Naive thymus-derived CD4-positive, alpha-beta T cell (primary cell): Measurements from ENCODE around the gene CDKN2AIPNL. TPM values are rescaled to one million over a fixed set of nuclear protein-coding genes. Genes with fewer than 3 reads are reported as not detected.
"Not testable (repeated sequence)": the region's sequence is repeated elsewhere in the genome, so short reads cannot be mapped to it uniquely, and the experiment has no call there.

Experiments used
- ATAC-seq: fragments of 150-1000 bp; cut with Tn5 transposase; 2 replicates; pipeline ENCODE4 v1.10.0; 2021; ENCODE audit warnings: mild to moderate bottlenecking, moderate library complexity
- CTCF ChIA-PET: fragments of 350-600 bp; sonication (Branson Sonifier 250); formaldehyde crosslinking; loops from one replicate; lab custom pipeline; 2021; ENCODE audit warnings: antibody characterized with exemption; lab: Charles Lee
- POLR2A ChIA-PET: fragments of 350-600 bp; sonication (Branson Sonifier 250); formaldehyde crosslinking; loops from one replicate; lab custom pipeline; 2021; ENCODE audit warnings: antibody characterized with exemption, inconsistent platforms; lab: Charles Lee
- DNase-seq, 9 donors: peaks; one replicate each; pipeline versions ENCODE4 v3.0.0 to v3.0.0-alpha.2; 2020 to 2022; ENCODE audit warnings: mixed read lengths in 1 of 9
- H3K27ac ChIP-seq: one replicate; pipeline ENCODE4 v1.7.0; 2013; ENCODE audit warnings: mild to moderate bottlenecking, low read depth, low read length, moderate library complexity
- H3K27me3 ChIP-seq, 2 donors: one replicate each; pipeline ENCODE4 v1.7.0; 2013; ENCODE audit warnings: low read length in 2 of 2, mild to moderate bottlenecking in 2 of 2, moderate library complexity in 2 of 2; ENCODE audit not compliant: control insufficient read depth in 2 of 2, insufficient read depth in 2 of 2
- H3K36me3 ChIP-seq, 3 experiments: 1 replicate in 2 of 3; 2 replicates in 1 of 3; pipeline ENCODE4 v1.7.0; 2013; ENCODE audit warnings: low read length in 3 of 3, mild to moderate bottlenecking in 3 of 3, moderate library complexity in 1 of 3; ENCODE audit not compliant: insufficient read depth in 3 of 3, control insufficient read depth in 2 of 3
- H3K4me1 ChIP-seq, 2 donors: one replicate each; pipeline ENCODE4 v1.7.0; 2013; ENCODE audit warnings: low read length in 2 of 2, mild to moderate bottlenecking in 2 of 2, moderate library complexity in 1 of 2; ENCODE audit not compliant: control insufficient read depth in 2 of 2, insufficient read depth in 2 of 2
- H3K4me3 ChIP-seq: 2 replicates; pipeline ENCODE4 v1.7.0; 2013; ENCODE audit warnings: mild to moderate bottlenecking, low read length
- H3K9me3 ChIP-seq, 3 experiments: 1 replicate in 2 of 3; 2 replicates in 1 of 3; pipeline ENCODE4 v1.7.0; 2013; ENCODE audit warnings: low read length in 3 of 3; ENCODE audit not compliant: control insufficient read depth in 2 of 3
- H3K27ac Mint-ChIP-seq, 9 donors: one replicate each; pipeline ENCODE4 v1.8.0; 2020 to 2022; ENCODE audit warnings: mixed read lengths in 9 of 9, mild to moderate bottlenecking in 8 of 9, moderate library complexity in 5 of 9, inconsistent platforms in 2 of 9
- H3K27me3 Mint-ChIP-seq, 5 donors: one replicate each; pipeline ENCODE4 v1.8.0; 2021 to 2022; ENCODE audit warnings: mixed read lengths in 5 of 5, mild to moderate bottlenecking in 1 of 5
- H3K36me3 Mint-ChIP-seq, 5 donors: one replicate each; pipeline ENCODE4 v1.8.0; 2020 to 2022; ENCODE audit warnings: mixed read lengths in 5 of 5, mild to moderate bottlenecking in 3 of 5, inconsistent platforms in 1 of 5
- H3K4me1 Mint-ChIP-seq, 7 donors: one replicate each; pipeline ENCODE4 v1.8.0; 2020 to 2022; ENCODE audit warnings: mixed read lengths in 7 of 7, mild to moderate bottlenecking in 3 of 7, inconsistent platforms in 1 of 7
- H3K4me3 Mint-ChIP-seq, 10 donors: one replicate each; pipeline ENCODE4 v1.8.0; 2020 to 2022; ENCODE audit warnings: mild to moderate bottlenecking in 10 of 10, mixed read lengths in 10 of 10, moderate library complexity in 6 of 10, inconsistent platforms in 2 of 10
- H3K9me3 Mint-ChIP-seq, 11 donors: one replicate each; pipeline ENCODE4 v1.8.0; 2020 to 2022; ENCODE audit warnings: mixed read lengths in 11 of 11, mild to moderate bottlenecking in 4 of 11, inconsistent platforms in 1 of 11, moderate library complexity in 1 of 11
- intact Hi-C, 2 donors: fragments of 100-400 bp; cut with micrococcal nuclease; formaldehyde crosslinking; loops; one replicate each; pipeline ENCODE4 v1.15.1; 2023
- polyA plus RNA-seq, 2 donors: library from polyadenylated mRNA; unstranded; fragments of 300-500 nt; fragmentation: Illumina TruSeq; gene quantifications; one replicate each; pipeline ENCODE4 v1.2.3, GENCODE V29; 2021
- total RNA-seq, 6 experiments: library from RNA in 5 of 6; stranded (reverse) in 5 of 6; gene quantifications; 1 replicate in 5 of 6; 2 replicates in 1 of 6; pipeline ENCODE4 v1.2.3 and lab custom pipeline; 2021 to 2026

Gene CDKN2AIPNL
- total and polyA plus RNA-seq, 7 experiments from 2014 or later, result 11.5 to 29.1 (median 17.8) TPM

DNA sequence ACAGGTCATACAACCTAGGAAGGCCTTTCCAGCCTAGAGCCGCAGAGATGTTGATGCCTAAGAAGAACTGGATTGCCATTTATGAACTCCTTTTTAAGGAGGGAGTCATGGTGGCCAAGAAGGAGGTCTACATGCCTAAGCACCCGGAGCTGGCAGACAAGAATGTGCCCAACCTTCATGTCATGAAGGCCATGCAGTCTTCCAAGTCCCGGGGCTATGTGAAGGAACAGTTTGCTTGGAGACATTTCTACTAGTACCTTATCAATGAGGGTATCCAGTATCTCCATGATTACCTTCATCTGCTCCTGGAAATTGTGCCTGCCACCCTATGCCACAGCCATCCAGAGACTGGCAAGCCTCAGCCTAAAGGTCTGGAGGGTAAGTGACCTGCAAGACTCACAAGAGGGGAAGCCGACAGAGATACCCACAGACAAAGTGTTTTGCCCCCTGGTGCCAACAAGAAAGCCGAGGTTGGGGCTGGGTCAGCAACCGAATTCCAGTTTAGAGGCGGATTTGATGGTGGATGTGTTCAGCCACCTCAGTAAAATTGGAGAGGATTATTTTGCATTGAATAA is 11.2 kb upstream of the CDKN2AIPNL start:
- H3K4me3 ChIP-seq, result no peak overlapping the region
- H3K27me3 Mint-ChIP-seq, result peaks cover 0 to 6% (median 0%) of the 10 kb centered on the region in 5 donors
- H3K4me3 Mint-ChIP-seq, result no peak overlapping the region
- ChIA-PET POLR2A (interaction anchor here (1.0 kb wide), 1 partner anchor 11 kb away, joined by 3 read pairs; the partner anchor contains the start of gene CDKN2AIPNL), CTCF (no interaction called here)
- H3K9me3 Mint-ChIP-seq, result peaks cover 0 to 2% (median 0%) of the 10 kb centered on the region in 11 donors
- intact Hi-C loops, result no loop called here
- H3K36me3 Mint-ChIP-seq, result peaks cover 0 to 4% (median 0%) of the 10 kb centered on the region in 5 donors
- no peak overlapping the region for H3K27ac ChIP-seq
- no peaks in the 10 kb centered on the region for H3K4me1 ChIP-seq
- H3K36me3 ChIP-seq, result no peaks in the 10 kb centered on the region
- H3K27me3 ChIP-seq, result no peaks in the 10 kb centered on the region
- H3K4me1 Mint-ChIP-seq, result no peaks in the 10 kb centered on the region
- DNase-seq, result no peak
- H3K9me3 ChIP-seq, result no peaks in the 10 kb centered on the region
- no peak overlapping the region for H3K27ac Mint-ChIP-seq
- ATAC-seq, result no peak

DNA sequence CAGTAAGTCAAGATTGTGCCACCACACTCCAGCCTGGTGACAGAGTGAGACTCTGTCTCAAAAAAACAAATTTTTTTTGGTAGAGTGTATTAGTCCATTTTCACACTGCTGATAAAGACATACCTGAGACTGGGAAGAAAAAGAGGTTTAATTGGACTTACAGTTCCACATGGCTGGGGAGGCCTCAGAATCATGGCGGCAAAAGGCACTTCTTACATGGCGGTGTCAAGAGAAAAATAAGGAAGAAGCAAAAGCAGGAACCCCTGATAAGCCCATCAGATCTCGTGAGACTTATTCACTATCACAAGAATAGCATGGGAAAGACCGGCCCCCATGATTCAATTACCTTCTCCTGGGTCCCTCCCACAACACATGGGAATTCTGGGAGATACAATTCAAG is 9.4 kb upstream of the CDKN2AIPNL start:
- ATAC-seq, result not testable (repeated sequence)

DNA sequence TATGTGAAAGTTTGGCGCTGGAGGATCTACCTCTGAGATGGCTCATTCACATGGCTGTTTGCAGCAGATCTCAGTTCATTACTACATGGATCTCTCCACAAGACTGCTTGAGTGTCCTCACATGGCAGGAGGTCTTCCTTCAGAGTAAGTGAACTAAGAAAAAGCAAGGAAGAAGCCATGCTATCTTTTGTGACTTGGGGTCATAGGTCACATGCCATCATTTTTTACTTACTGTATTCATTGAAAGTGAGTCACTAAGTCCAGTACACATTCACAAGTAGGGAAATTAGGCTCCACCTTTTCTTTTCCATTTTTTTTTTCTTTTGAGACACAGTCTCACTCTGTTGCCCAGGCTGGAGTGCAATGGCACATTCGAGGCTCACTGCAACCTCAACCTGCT is 8.7 kb upstream of the CDKN2AIPNL start:
- no peaks in the 10 kb centered on the region for H3K4me1 ChIP-seq
- no peaks in the 10 kb centered on the region for H3K4me1 Mint-ChIP-seq
- peaks cover 0 to 2% (median 0%) of the 10 kb centered on the region in 11 donors for H3K9me3 Mint-ChIP-seq
- ChIA-PET CTCF (interaction anchor here (0.7 kb wide), 1 partner anchor 8 kb away, joined by 3 read pairs; no protein-coding TSS in a partner anchor), POLR2A (no interaction called here)
- H3K4me3 ChIP-seq, result no peak overlapping the region
- intact Hi-C loops, result no loop called here
- no peaks in the 10 kb centered on the region for H3K9me3 ChIP-seq
- H3K36me3 ChIP-seq, result no peaks in the 10 kb centered on the region
- ATAC-seq, result no peak
- no peak overlapping the region for H3K27ac Mint-ChIP-seq
- H3K27me3 ChIP-seq, result no peaks in the 10 kb centered on the region
- H3K27ac ChIP-seq, result no peak overlapping the region
- peaks cover 0 to 4% (median 0%) of the 10 kb centered on the region in 5 donors for H3K36me3 Mint-ChIP-seq
- H3K4me3 Mint-ChIP-seq, result no peak overlapping the region
- peaks cover 0 to 3% (median 0%) of the 10 kb centered on the region in 5 donors for H3K27me3 Mint-ChIP-seq
- DNase-seq, result no peak

More for the DNA sequence above, 9.4 kb upstream of the CDKN2AIPNL start:
- H3K4me3 Mint-ChIP-seq, H3K4me1 ChIP-seq, H3K27me3 ChIP-seq, H3K9me3 Mint-ChIP-seq, H3K9me3 ChIP-seq, H3K36me3 ChIP-seq, intact Hi-C loops, H3K4me3 ChIP-seq, POLR2A ChIA-PET, H3K36me3 Mint-ChIP-seq, H3K27ac ChIP-seq, H3K4me1 Mint-ChIP-seq, DNase-seq, H3K27me3 Mint-ChIP-seq: not testable (repeated sequence)
- CTCF ChIA-PET, result interaction anchor here (0.7 kb wide), 1 partner anchor 9 kb away, joined by 3 read pairs; no protein-coding TSS in a partner anchor
- peak overlapping the region in 1 of 9 donors; percentile 38 for H3K27ac Mint-ChIP-seq

DNA sequence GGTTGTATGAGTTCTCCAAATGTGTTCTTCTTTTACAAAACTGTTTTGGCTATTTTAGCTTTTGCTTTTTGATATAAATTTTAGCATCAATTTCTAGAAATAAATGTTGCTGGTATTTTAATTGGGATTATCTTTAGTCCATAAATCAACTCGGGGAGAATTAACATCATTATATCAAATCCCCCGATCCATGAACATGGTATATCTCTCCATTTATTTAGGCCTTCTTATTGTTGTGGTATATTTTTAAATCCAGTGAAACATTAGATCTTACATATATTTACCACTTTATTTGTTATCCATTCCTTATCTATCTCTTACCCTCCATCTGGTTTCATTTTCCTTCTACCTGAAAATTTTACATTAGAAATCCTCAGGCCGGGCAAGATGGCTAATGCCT is 7.3 kb upstream of the CDKN2AIPNL start:
- peaks cover 0 to under 1% (median 0%) of the 10 kb centered on the region in 7 donors for H3K4me1 Mint-ChIP-seq
- ChIA-PET POLR2A (interaction anchor here (1.1 kb wide), 1 partner anchor 49 kb away, joined by 3 read pairs; no protein-coding TSS in a partner anchor), CTCF (interaction anchor here (1.3 kb wide), 1 partner anchor 168 kb away, joined by 4 read pairs; no protein-coding TSS in a partner anchor)
- intact Hi-C loops, result no loop called here
- peaks cover 0 to 3% (median 0%) of the 10 kb centered on the region in 5 donors for H3K27me3 Mint-ChIP-seq
- no peak overlapping the region for H3K27ac ChIP-seq
- no peaks in the 10 kb centered on the region for H3K36me3 ChIP-seq
- peaks cover 0 to 2% (median 0%) of the 10 kb centered on the region in 11 donors for H3K9me3 Mint-ChIP-seq
- H3K4me3 Mint-ChIP-seq, result no peak overlapping the region
- ATAC-seq, result no peak
- H3K36me3 Mint-ChIP-seq, result peaks cover 0 to 4% (median 0%) of the 10 kb centered on the region in 5 donors
- no peaks in the 10 kb centered on the region for H3K4me1 ChIP-seq
- no peak overlapping the region for H3K27ac Mint-ChIP-seq
- no peaks in the 10 kb centered on the region for H3K9me3 ChIP-seq
- no peaks in the 10 kb centered on the region for H3K27me3 ChIP-seq
- DNase-seq, result no peak
- H3K4me3 ChIP-seq, result no peak overlapping the region

DNA sequence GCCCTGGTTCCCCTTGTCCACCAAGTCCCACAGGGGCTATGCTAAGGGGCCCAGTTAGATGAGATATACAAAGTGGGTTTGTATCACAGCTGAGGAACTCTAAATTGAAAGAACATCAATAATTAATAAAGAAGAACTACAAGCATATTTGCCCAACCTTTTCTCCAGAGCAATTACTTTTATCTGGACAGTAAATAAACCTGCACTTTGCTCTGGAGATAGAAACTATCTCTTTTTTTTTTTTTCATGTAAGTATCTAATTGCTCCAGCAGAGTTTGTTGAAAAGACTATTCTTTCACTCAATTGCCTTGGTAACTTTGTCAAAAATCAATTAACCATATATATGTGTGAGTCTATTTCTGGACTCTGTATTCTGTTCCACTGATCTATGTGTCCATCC is 6.0 kb upstream of the CDKN2AIPNL start:
- Histone ChIP-seq H3K4me3 (no peak overlapping the region), H3K27me3 (no peaks in the 10 kb centered on the region), H3K36me3 (no peaks in the 10 kb centered on the region), H3K27ac (no peak overlapping the region), H3K9me3 (no peaks in the 10 kb centered on the region), H3K4me1 (no peaks in the 10 kb centered on the region)
- intact Hi-C loops, result no loop called here
- Mint-ChIP-seq H3K9me3 (peaks cover 0 to 2% (median 0%) of the 10 kb centered on the region in 11 donors), H3K27ac (no peak overlapping the region), H3K4me3 (no peak overlapping the region), H3K27me3 (peaks cover 0 to 3% (median 0%) of the 10 kb centered on the region in 5 donors), H3K36me3 (peaks cover 0 to 4% (median 0%) of the 10 kb centered on the region in 5 donors), H3K4me1 (peaks cover 0 to 11% (median 0%) of the 10 kb centered on the region in 7 donors)
- ChIA-PET CTCF (interaction anchor here (0.8 to 1.2 kb wide), 2 partner anchors 23 to 38 kb away, joined by 3 read pairs; no protein-coding TSS in a partner anchor), POLR2A (interaction anchor here (0.7 to 1.1 kb wide), 4 partner anchors 10 to 162 kb away, joined by 3 read pairs; partner anchors contain the start of gene JADE2)
- no peak for ATAC-seq
- DNase-seq, result no peak

DNA sequence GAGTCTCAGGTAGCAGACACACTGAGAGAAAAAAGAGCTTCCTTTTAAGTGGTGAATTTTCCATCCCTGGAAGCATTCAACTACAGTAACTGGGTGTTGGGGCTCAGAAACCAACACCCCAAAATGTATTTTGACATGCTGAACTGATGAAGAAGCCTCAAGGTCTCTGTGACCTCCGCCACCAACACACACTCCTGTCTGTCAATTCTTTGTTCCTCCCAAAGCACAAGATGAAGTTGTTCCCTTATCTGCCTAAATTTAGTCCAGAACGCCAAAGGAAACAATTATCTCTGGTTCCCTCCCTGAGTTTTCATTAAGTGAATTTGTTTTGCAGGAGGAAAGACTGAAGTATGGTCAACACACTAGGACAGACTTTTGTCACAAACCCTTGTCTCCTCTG is 1.4 kb upstream of the CDKN2AIPNL start:
- H3K4me3 ChIP-seq, result no peak overlapping the region
- no peaks in the 10 kb centered on the region for H3K27me3 ChIP-seq
- H3K4me1 ChIP-seq, result peaks cover 16 to 23% of the 10 kb centered on the region in 2 donors
- H3K4me1 Mint-ChIP-seq, result peaks cover 20 to 48% (median 34%) of the 10 kb centered on the region in 7 donors
- H3K27ac Mint-ChIP-seq, result peak overlapping the region in 6 of 9 donors; percentile 34 to 91 (median 64)
- H3K4me3 Mint-ChIP-seq, result peak overlapping the region in 9 of 10 donors; percentile 12 to 94 (median 81)
- no peak for ATAC-seq
- no peak for DNase-seq
- no peak overlapping the region for H3K27ac ChIP-seq
- no peaks in the 10 kb centered on the region for H3K9me3 ChIP-seq
- CTCF ChIA-PET, result interaction anchor here (0.6 to 1.2 kb wide), 3 partner anchors 109 to 225 kb away, joined by 3 to 6 read pairs (median 4); no protein-coding TSS in a partner anchor
- intact Hi-C loops, result loop anchor here in 1 of 2 donors (2.0 to 5.0 kb wide), 2 partner anchors 54 to 164 kb away; no protein-coding TSS in a partner anchor
- peaks cover 0 to 8% (median 0%) of the 10 kb centered on the region in 5 donors for H3K36me3 Mint-ChIP-seq
- H3K27me3 Mint-ChIP-seq, result no peaks in the 10 kb centered on the region
- POLR2A ChIA-PET, result interaction anchor here (0.7 to 9.6 kb wide), 6 partner anchors 22 to 133 kb away, joined by 3 to 130 read pairs (median 6); partner anchors contain the start of gene JADE2
- H3K36me3 ChIP-seq, result peaks cover 0 to 4% (median 0%) of the 10 kb centered on the region in 3 experiments
- no peaks in the 10 kb centered on the region for H3K9me3 Mint-ChIP-seq
